PC-9 (cell line): ENCODE data around the gene TNIK.

ENCODE experiments used
- CTCF ChIP-seq: fragments of 200-600 bp; sonication (generic); conservative IDR thresholded peaks from 2 replicates; pipeline ENCODE4 v1.6.1; 2017; ENCODE audit warnings: mixed run types, antibody characterized with exemption, mild to moderate bottlenecking, moderate library complexity
- EZH2 ChIP-seq: fragments of 200-600 bp; sonication (generic); IDR thresholded peaks from 2 replicates; pipeline ENCODE4 v1.8.0; 2017; ENCODE audit warnings: antibody characterized with exemption, low read depth

GRCh38 chr3:171177553-171177952 is 282.7 kb downstream of the TNIK start:
- no peak for TF ChIP-seq CTCF
- no peak for TF ChIP-seq EZH2
